Caki2 (cell line): Measurements from ENCODE around the gene EGFL7. TPM values are rescaled to one million over a fixed set of nuclear protein-coding genes. Genes with fewer than 3 reads are reported as not detected.

Experiments
- DNase-seq: peaks from one replicate; pipeline ENCODE4 v3.0.0-alpha.2; 2015; ENCODE audit warnings: low read depth
- in situ Hi-C: cut with HindIII; loops from 2 replicates; pipeline ENCODE4 v1.10.0; 2016; ENCODE audit warnings: low sequenced_read_pairs, low pct_unique_long_range_greater_than_20kb, mixed read lengths
- total RNA-seq: library from RNA; depleted of rRNA; stranded (reverse); fragments of >200 nt; shearing (Covaris generic); gene quantifications from 2 replicates; pipeline ENCODE4 v1.2.3, GENCODE V29; 2014; ENCODE audit warnings: low replicate concordance; rRNA removed

Gene EGFL7
- total RNA-seq, 1 experiment from 2014 or later = 58.6 TPM

DNA sequence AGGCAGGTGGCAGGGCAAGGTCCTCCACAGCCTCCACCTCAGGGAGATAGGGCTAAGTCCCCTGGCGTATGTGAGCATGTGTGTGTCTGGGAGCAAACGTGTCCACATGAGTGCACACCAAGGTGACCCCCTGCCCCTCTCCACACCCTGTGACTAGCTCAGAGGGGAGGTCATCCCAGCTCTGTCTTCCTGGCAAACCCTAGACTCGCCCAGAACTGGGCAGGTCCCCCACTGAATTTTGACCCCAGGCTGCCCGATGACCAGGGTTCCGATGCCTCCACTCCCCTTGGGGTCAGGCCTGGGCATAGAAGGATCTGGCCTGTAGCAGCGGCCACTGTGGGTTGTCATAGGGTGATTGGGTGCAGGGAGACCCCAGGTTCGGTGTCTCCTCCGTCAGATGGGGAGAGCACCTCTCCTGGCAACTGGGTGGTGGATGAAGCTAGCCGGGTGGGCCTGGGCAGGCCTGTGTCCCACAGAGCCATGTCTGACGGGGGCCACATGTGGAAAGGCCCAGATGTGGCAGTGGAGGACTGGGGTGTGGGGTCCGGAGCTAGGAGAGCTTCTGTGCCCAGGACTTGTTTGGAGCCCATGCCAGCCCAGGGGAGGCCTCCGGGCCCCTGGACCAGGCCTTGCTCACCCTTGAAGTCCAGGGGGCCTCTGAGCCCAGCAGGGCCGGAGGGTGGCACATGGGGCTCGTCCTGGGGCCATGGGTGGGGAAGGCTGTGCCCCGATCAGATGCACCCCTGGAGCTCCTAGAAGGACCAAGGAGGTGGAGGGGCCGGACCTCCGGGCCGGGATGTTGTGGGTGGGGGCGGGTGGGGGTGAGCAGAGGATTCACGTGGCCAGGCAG is 55.9 kb downstream of the EGFL7 start:
- in situ Hi-C loops = no loop called here
- DNase-seq = no peak

DNA sequence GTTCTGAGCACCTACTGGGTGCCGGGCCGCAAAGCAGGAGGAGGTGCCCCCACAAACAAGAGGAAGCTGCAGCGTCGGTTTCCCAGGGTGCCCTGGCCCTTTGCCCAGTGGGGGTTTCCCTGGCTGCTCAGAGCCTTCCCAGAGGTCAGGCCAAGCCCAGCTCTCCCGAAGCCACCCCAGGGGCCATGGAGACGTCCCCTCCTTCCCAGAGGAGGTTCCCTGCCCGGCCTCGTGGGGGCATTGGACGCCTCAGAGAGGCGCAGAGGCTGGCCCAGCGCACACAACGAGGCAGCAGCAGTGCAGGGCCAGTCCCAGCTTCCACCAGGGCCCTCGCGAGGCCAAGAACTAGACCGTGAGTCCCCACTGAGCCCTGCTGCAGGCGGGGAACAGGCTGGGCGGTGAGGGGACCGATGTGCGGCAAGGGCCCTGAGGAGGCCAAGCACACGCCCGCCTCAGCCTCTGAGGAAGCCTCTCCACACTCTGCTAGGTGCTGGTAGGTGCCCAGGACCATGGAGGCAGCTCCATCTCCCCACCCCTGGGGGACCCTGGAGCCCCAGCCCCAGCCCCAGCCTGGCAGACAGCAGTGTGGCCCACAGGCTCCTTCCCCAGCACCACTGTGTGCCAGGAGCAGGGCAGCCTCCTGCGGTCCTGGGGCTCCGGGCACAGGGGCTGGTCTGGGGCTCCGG is 56.6 kb downstream of the EGFL7 start:
- in situ Hi-C loops = no loop called here
- DNase-seq = no peak

GRCh38 chr9:136720251-136720897 is 57.7 kb downstream of the EGFL7 start:
- no peak for DNase-seq
- in situ Hi-C loops = no loop called here

DNA sequence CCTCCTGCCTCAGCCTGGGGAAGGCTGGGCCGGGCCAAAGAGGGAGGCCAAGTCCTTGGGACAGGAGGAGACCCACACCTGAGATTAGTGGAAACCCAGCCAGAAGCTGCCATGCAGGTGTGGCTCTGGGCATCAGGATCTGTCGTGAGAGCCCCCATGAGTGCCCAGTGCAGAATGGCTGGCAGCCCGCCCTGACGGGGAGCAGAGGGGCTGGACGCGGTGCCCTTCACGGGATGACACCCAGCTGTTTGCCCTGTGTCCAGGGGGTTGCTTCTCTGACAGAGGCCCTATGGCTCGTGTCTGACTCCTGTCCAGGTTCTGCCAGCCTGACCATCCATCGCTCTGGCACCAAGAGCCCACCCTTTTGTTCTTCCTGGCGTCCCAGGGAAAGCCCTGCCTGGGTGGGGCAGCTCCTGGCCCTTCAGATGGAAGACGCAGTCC is 58.2 kb downstream of the EGFL7 start:
- in situ Hi-C loops = no loop called here
- no peak for DNase-seq

DNA sequence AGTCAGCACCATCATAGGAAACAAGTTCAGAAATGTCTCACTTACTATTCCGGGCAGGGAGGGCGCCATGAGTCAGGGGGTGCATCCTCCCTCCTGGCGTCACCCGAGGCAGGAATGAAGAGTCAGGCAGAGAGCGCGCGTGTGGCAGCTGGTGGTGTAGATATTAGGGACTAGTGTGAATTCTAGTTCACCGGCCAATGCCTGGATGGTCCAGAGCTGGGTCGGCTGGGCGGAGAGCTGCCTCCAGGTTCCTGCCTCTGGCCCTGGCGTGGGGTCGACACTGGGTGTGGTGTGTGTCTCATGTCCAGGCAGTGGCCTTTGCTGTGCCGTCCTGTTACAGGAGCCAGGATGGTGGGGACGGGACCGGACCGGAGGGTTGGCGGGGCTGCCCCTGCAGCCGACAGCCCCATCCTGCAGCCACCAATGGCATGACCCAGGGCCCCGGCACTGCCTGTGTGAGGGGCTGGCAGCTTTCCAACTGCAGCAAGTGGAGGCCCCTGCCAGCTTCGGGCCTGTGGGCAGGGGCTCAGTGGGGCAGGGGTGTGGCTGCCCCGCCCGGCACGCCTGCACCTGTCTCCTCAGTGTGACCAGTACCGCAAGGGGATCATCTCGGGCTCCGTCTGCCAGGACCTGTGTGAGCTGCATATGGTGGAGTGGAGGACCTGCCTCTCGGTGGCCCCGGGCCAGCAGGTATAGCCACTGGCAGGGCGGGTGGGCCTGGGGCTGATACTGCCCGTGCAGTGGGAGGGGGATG is 58.8 kb downstream of the EGFL7 start:
- DNase-seq = no peak
- in situ Hi-C loops = no loop called here

Other genes with a start within 250 kb of the EGFL7 start
- 6.3 and 7.7 TPM in 2 replicates for gene INPP5E, start 223.1 kb upstream of the EGFL7 start, total RNA-seq
- 4.4 and 5.4 TPM in 2 replicates for gene SEC16A, start 179.9 kb upstream of the EGFL7 start, total RNA-seq
- 7.2 and 7.9 TPM in 2 replicates for gene NOTCH1, start 116.9 kb upstream of the EGFL7 start, total RNA-seq
- 92.9 and 94.5 TPM in 2 replicates for gene AGPAT2, start 24.5 kb downstream of the EGFL7 start, total RNA-seq
- gene DIPK1B, start 49.7 kb downstream of the EGFL7 start, total RNA-seq = 12.5 and 19.5 TPM in 2 replicates
- gene LCN10, start 80.0 kb downstream of the EGFL7 start, total RNA-seq = not detected in 2 replicates
- gene LCN6, start 85.6 kb downstream of the EGFL7 start, total RNA-seq = not detected in 2 replicates
- gene LCN8, start 95.3 kb downstream of the EGFL7 start, total RNA-seq = not detected in 2 replicates
- not detected in 2 replicates for gene LCN15, start 101.6 kb downstream of the EGFL7 start, total RNA-seq
- 230 and 313 TPM in 2 replicates for gene TMEM141, start 128.4 kb downstream of the EGFL7 start, total RNA-seq
- 1.1 TPM in 1 of 2 replicates, not detected in the other for gene CCDC183, start 133.4 kb downstream of the EGFL7 start, total RNA-seq
- 103 and 104 TPM in 2 replicates for gene RABL6, start 145.0 kb downstream of the EGFL7 start, total RNA-seq
- gene AJM1, start 179.6 kb downstream of the EGFL7 start, total RNA-seq = 1.3 and 1.7 TPM in 2 replicates
- gene PHPT1, start 186.5 kb downstream of the EGFL7 start, total RNA-seq = 125 and 127 TPM in 2 replicates
- 0.17 TPM in 2 replicates for gene MAMDC4, start 189.4 kb downstream of the EGFL7 start, total RNA-seq
- gene EDF1, start 203.4 kb downstream of the EGFL7 start, total RNA-seq = 460 and 494 TPM in 2 replicates
- gene TRAF2, start 223.6 kb downstream of the EGFL7 start, total RNA-seq = 61.9 and 67.0 TPM in 2 replicates